HG03521 (cell line): ENCODE data around the gene SASS6.

ENCODE experiments used
- ATAC-seq: cut with Tn5 transposase; IDR thresholded peaks from one replicate; pipeline ENCODE4 v1.9.1; 2021; ENCODE audit warnings: mild to moderate bottlenecking, moderate library complexity; ENCODE audit not compliant: unreplicated experiment

The SASS6 gene

DNA sequence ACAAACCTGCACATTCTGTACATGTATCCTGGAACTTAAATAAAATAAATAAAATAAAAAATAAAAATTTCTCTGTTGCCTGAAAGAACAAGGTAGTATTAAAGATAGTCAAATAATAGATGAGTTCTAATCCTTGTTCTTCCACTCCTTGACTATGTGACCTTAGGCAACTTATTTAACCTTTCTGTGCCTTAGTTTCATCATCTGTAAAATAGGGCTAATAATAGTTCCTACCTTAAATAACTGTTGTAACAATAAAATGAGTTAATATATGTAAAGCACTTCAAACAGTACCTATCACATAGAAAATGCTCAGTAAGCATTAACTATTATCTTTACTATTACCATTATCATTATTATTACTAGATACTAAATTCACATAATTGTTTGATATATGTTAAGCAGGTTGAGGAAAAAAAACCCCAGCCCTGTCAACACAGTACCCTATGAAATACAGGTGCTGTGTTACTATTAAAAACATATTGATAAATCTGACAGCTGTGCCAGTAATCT, 23.1 kb downstream of the SASS6 start:
- ATAC-seq, result no peak

DNA sequence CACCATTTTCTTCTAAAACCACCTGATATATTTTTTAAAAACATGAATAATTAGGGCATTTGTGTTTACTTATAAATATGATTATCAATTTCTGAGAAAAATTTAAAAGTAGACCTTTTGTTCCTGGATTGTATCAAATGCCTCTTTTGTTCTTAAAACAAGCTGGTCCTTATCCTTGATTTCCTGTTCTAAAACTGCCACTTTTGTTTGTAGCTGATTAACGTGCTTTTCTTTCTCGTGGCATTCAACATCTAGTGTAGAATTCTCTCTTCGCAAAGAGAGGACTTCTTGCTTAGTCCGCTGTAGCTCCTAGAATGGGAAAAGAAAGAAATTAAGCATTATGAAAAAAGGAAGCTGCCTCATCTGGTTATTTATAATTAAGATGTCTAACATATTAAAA, 25.0 kb downstream of the SASS6 start:
- no peak for ATAC-seq

DNA sequence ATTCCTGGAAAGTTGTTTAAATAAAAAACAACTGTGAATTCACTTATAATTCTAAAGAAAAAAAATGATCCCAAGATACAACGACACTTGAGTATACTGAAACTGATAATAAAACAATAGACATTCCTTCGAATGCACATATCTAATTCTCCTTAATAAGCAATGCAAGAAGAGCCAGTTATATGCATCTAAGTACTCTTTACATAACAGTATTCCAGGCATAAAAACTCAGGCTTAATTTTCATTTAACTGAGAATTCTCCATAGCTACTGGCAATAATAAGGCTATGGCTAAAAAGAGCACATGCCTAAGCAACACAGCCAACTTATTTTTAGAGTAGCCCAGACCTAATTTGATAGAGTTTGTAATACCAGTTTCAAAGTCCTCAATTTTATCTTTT, 31.2 kb downstream of the SASS6 start:
- no peak for ATAC-seq

DNA sequence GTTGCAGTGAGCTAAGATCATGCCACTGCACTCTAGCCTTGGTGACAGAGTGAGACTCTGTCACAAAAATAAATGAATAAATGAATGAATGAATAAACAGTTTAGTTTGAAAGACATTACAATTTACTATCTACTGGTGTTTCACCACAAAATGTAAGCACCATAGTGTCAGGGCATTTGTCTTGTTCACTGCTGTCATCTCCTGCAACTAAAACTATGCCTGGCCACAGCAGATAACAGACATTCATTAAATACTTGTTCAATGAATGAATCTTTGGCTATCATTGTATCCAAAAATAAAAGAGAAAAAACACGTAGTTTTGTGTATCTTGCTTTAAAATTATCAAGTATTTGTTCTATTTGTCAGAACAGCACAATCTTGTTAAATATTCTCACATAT, 32.5 kb downstream of the SASS6 start:
- no peak for ATAC-seq

DNA sequence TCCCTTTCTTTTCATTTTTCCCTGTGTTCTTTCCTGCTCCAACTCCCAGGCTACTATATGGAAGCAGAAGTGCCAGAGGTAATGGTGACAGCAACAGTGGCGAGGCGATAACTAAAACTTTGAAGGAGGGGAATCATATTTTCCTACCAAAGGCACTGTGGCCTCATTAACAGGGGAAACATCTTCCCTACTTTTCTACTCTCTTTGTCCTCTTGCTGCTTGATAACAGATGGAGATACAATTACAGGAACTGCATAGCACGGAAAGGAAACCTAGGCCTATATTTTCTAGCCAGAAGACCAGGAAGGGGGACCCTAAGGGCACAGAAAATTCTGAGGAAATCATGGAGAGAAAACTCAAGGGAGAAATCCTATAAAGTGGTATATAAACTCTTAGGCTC, 42.3 kb downstream of the SASS6 start:
- ATAC-seq, result no peak

DNA sequence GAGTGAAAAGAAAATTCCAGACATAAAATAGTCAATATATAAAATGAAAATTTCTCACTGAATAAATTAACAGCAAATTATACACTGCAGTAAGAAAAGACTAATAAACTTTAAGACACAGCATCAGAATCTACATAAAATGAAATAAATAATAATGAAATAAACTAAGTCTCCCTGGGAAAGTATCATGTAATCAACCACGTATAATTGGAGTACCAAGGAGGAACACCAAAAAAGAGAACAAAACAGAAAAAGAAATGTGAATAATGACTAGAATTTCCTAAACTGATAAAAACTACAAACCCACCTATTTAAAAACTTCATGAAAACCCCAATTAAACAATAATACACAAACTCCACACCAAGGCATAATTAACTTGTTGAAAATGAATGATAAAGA, 43.6 kb downstream of the SASS6 start:
- ATAC-seq, result no peak

DNA sequence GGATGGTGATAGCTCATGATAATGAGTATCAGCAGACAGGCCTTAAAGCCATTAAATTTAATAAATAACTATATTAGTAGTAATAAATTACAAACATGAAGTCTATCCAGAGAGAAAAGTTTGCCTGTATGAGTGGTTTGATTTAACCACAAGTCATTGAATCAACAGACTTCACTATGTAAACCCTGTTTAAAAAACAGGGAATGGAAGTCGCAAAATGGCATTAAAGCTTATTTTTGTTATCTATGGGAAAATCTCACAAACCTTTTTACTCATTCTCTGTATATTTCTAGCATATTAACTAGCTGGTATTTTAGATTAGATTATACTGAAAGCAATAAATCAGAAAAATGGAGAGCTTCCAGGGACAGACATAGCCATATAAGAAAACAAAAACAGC, 45.3 kb downstream of the SASS6 start:
- no peak for ATAC-seq

DNA sequence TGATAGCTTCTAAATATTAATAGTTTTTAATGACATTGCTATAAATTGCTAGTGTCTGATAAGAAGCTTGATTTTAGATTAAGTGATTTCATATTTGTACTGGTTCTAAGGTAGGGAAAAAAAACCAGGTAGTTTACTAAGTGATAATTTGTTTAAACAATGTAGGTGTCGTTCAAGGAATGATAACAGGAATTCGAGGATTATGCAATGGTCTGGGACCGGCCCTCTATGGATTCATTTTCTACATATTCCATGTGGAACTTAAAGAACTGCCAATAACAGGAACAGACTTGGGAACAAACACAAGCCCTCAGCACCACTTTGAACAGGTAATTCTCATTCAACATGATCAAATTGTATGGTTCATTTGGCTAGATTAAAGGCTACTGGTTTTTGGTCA, 52.4 kb downstream of the SASS6 start:
- ATAC-seq, result no peak

DNA sequence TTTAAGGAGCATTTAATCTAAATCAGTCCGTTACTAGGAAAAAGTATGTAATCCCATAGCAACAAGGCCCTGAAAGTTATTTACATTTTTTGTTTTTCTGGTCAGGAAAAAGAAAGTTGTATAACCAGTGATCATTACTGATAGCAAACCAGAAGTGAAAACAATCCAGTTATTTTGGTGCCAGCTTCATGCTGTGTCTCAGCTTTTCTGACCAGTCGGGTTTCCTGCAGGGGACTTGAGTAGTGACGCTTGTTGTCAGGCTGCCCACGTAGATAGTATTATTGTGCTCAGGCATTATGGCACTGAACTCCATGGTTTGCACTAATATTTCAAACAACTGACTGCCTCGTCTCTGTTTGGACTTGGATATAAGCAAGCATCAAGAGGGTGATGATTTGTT, 55.2 kb downstream of the SASS6 start:
- ATAC-seq, result peak; percentile 64

DNA sequence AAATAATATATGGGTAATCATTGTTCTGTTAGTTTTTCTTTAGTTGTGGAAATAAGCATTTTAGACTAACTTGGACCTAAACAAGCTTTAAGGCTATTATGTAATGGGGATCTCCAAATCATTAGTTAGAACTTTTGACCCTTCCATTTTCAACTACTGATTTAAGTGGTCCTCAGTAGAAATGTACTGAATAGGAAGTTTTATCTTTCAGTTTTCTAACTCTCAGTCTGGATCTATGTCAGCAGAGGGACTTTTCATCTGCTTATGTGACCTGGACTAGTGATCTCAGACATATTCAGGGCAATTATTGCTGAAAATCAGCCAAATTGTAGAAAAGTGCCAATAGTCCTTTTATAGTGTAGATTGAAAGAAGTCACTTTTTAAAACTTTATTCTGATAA, 56.0 kb downstream of the SASS6 start:
- ATAC-seq, result peak; percentile 52

DNA sequence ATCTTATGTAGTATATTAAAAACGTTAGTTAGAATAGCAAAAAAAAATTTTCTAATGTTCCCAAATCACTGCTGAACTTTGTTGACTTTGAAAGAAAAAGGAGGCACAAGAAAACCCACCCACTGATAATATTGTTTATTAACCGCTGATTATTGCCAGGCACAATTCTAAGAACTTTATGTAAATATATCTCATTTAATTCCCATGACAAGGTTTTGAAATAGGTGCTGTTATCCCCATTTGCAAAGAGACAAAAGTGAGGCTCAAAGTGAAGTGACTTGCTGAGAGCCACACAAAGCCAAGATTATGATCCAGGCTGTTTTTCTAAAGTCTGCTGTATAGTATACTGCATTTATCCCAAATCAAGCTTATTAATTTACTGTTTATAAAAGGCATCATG, 56.4 kb downstream of the SASS6 start:
- no peak for ATAC-seq

DNA sequence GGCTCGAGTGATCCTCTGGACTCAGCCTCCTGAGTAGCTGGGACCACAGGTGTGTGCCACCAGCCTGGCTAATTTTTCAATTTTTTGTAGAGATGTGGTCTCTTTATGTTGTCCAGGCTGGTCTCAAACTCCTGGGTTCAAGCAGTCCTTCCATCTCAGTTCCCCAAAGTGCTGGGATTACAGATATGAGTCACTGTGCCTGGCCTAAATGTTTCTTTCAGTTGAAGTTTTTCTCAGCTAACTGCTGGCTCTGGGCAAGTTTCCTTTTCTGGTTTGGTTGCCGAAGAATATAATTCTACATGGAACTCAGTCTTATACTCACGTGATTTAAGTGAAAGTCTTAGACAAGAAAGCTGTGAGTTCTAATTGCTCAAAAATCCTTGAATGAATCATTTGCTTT, 57.0 kb downstream of the SASS6 start:
- no peak for ATAC-seq

DNA sequence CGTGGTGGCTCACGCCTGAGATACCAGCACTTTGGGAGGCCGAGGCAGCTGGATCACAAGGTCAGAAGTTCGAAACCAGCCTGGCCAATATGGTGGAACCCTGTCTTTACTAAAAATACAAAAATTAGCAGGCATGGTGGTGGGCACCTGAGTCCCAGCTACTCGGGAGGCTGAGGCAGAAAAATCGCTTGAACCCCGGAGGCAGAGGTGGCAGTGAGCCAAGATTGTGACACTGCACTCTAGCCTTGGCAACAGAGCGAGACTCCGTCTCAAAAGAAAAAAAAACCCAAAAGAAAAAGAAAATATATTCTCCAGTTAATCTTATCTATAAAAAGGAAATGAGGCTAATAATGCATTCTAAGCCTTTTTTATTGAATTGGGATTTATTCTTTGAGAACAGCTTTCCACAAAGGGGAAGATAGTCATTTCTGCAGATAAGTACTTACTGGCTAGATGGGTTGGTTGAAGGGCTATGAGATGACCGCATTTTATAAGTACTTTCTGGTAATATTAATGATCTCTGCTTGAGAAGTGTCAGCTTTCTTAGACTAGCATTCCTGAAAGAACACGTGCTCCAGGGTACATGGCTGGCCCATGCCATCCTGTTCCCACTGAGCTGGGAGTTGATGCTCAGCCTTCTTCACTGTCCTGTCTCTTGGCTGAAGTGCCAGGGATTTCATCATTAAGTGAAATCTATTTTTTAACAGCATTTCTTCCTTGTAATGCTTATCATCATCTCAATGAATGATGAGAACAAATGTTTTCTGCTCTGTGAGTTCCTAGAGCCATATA, 57.9 kb downstream of the SASS6 start:
- no peak for ATAC-seq

DNA sequence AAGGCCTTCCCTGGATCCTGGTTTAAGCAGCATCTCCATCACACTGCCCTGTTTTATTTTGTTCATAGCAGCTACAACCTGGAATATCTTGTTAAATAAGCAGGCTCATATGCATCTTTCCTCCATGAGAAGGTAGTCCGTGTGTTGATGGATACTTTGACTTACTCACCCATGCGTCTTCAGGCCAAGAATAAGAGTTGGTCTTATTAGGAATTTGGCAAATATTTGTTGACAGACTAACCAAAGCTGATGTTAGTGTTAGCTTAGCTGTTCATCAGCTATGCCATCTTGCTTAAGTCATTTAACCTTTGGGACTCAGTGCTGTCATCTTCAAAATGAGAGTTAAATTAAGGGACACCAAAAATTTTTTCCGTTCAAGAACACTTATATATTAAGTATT, 59.2 kb downstream of the SASS6 start:
- ATAC-seq, result no peak

DNA sequence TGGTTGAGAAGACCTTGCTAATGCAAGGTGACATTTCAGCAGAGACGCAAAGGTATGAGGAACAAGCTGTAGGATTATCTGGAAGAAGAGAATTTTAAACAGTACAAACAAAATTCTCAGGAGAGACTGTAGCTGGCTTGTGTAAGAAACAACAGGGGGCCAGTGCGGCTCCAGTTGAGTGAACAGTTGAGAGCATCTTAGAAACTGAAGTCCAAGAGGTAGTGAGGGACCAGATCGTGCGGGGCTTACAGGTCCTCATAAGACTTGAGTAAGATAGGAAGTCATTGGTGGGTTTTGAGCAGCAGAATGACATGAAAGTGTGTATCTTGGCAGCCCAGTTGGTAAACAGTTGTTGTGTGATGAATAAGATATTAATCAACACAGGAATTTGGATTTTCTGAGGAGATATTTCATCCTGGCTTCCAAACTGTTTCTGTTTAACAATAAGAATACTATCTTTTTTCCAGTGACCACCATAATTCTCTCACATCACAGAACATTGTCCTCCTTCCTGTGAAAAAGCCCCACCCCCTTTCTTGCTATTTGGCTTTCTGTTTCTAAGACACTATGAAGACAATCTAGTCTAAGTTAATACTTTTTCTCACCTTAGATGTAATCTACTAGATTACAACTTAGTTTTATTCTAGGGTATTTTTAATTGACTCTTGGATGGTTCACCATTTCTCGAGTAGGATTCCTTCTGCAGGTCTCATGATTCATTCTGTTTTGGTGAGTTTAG, 62.4 kb downstream of the SASS6 start:
- ATAC-seq, result no peak

DNA sequence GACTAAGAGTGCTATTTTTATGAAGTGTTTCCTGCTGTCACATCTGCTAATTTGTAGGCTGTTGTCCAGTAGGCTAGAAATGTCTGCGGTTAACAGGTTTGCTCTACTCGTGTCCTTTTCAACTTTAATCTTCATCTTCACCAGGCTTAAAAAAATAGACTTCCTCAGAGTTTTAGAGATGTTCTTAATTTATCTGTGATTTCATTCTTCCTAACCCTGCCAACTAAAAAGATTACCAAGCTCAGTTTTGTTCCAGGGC, 66.8 kb downstream of the SASS6 start:
- no peak for ATAC-seq

DNA sequence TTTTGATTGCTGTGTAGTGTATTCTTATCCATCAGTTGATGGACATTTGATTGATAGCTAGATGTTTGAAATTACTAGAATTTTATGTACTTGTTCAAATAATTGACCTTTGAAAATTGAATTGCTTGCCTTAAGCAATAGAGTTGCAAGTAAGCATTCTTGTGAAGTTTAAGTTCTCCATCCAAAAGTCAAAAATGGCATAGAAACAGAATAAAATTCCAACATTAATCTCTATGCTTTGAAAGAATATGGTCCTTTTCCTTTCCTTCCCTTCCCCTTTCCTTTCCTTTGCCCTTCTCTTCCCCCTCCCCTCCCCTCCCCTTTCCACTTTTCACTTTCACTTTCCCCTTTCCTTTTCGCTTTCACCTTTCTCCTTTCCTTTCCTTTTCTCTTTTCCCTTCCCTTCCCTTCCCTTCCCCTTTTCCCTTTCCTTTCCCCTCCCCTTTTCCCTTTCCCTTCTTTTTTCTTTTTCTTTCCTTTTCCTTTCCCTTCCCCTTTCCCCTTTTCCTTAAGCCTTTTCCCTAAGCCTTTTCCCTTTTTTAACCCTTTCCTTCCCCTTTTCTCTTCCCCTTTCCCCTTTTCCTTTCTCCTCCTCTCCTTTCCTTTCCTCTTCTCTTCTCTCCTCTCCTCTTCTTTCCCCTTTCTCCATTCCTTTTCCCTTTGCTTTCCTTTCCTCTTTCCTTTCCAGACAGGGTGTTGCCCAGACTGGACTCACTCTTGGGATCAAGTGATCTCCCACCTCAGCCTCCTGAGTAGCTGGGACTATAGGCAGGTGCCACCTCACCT, 67.4 kb downstream of the SASS6 start:
- ATAC-seq, result no peak

DNA sequence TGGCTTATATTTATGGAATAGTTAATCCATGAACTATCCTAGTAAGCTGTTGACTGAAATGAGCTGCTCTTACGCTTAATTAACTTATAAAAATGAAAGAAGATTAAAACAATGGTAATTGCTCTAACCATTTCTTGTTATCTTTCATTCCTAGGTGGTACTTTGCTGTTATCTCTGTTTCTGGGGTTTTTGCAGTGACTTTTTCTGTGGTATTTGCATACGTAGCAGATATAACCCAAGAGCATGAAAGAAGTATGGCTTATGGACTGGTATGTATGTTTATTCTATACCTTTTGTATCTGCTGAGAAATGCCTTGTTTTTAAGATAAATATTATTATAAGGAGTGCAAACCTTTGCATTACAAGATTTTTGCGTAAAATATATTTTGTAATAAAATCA, 71.0 kb downstream of the SASS6 start:
- ATAC-seq, result no peak

DNA sequence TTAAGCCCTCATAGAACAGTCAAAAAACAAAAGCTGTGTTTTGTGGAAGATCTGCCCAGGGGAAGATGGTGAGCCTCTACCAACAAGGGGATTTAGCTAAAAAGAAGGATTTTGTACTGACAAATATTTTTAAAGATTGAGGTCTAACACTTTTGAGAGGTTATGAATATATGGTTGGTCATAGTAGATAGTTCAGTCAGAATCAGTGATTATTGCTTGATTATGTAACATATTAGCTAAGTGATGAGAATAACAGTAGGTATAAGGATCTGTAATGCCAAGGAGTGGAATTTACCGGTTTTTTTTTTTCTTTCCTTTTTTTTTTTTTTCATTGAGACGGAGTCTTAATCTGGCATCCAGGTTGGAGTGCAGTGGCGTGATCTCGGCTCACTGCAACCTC, 79.0 kb downstream of the SASS6 start:
- no peak for ATAC-seq

DNA sequence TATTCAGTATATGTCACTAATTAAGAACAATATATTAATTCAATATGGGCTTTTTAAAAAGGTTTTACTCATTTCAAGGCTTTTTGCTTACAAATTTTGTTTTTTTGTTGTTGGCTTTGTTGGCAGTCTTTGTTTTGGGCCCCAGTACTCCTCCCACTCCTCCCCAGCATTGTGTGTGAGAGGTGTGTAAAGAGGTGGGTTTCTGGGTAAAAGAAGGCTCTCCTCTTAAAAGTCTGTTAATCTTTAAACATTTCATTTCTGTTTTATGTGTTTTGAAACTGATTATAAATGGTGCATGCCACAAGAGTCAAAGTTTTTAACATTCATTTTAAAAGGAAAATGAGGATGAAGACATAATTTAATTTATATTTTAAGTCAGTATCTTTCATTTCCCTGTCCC, 79.6 kb downstream of the SASS6 start:
- no peak for ATAC-seq

DNA sequence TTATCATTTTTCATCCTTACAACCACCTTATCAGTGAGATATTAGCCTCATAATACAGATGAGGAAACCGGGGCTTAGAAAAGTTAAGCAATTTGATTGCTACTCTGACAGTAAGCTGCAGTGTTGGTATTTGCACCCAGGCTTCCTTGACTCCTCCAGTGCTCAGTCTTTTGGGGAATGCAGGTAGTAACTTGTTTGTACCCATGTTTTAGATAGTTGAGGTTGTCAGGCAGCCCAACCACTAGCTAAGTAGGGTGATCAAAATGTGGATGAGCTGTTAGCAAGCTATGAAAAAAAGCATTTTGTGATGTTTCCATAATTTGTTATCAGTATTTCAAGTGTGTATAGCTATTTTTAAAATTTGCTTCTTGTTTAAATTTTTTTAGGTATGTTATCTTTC, 80.8 kb downstream of the SASS6 start:
- ATAC-seq, result no peak

DNA sequence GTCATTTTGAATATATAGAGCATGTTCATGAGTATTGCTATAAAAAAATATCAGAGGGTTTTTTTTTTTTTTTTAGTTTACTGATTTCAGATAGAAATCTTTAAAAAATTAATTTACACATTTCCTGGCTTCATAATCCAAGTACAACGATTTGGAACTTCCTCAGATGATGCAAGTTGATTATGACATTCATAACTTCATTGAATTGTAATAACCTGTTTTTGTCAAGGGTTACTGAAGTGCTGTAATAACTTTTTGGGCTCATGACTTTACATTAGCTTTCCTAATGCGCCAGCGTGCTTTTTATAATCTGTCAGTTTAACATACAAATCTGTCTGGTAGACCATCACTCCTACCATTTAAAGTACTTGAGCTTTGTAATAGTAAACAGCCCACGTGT, 81.3 kb downstream of the SASS6 start:
- no peak for ATAC-seq
